ENCODE data around the gene HBZ. TPM values are rescaled to one million over a fixed set of nuclear protein-coding genes. Genes with fewer than 3 reads are reported as not detected.
"Not testable (repeated sequence)": the region's sequence is repeated elsewhere in the genome, so short reads cannot be mapped to it uniquely, and the experiment has no call there.

HBZ gene
- polyA plus RNA-seq, 6 donors from 2014 or later: not detected

DNA sequence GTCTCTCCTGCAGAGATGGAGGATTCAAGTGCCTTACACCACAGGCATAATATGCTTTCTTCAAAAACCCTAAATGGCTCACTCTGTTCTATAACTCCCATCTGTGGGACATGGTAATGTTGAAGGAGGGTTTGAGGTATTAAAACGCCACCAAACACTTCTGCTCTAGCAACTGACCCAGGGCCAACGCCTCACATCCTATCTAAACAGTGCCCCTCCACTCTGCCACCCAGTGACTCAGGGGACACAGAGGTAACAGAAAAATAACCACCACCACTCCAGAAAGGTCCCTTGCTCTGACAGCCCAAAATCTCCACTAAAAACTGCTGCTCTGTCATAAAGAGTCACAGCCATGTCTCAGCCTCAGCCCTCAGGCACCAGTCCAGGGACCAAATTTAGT, 31.7 kb upstream of the HBZ start:
- H3K27me3 Mint-ChIP-seq: no peaks in the 10 kb centered on the region
- peaks cover 0 to 5% of the 10 kb centered on the region in 2 donors for H3K36me3 Mint-ChIP-seq
- no peak overlapping the region for H3K27ac Mint-ChIP-seq
- peaks cover 6 to 11% (median 8%) of the 10 kb centered on the region in 3 donors for H3K4me1 Mint-ChIP-seq
- ATAC-seq (ENCODE audit: low read depth in 2 of 2): no peak
- DNase-seq: no peak
- H3K9me3 Mint-ChIP-seq: no peaks in the 10 kb centered on the region
- H3K4me3 Mint-ChIP-seq: no peak overlapping the region

DNA sequence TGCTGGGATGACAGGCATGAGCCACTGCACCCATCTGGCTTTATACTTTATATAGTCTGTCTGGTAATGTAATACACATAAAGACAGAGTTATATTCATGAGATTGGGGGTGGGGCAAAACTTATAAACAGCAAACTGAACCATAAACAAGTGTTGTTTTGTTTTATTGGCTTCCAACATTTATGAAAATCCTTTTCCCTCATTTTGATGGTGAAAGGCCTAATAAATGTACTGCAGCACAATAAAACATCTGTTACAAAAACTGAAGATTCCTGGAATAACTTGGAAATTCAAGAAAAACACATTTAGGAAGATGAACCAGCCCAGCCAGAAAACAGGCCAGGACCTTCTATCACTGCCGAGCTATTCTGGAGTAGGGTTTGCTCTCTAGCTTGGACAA, 30.1 kb upstream of the HBZ start:
- Mint-ChIP-seq H3K36me3 (no peaks in the 10 kb centered on the region), H3K27me3 (no peaks in the 10 kb centered on the region), H3K9me3 (no peaks in the 10 kb centered on the region), H3K27ac (peak overlapping the region in 2 of 6 donors; percentile 14 to 66), H3K4me1 (peaks cover 6 to 13% (median 9%) of the 10 kb centered on the region in 3 donors), H3K4me3 (no peak overlapping the region)
- no peak for ATAC-seq (ENCODE audit: low read depth in 2 of 2)
- DNase-seq: no peak

DNA sequence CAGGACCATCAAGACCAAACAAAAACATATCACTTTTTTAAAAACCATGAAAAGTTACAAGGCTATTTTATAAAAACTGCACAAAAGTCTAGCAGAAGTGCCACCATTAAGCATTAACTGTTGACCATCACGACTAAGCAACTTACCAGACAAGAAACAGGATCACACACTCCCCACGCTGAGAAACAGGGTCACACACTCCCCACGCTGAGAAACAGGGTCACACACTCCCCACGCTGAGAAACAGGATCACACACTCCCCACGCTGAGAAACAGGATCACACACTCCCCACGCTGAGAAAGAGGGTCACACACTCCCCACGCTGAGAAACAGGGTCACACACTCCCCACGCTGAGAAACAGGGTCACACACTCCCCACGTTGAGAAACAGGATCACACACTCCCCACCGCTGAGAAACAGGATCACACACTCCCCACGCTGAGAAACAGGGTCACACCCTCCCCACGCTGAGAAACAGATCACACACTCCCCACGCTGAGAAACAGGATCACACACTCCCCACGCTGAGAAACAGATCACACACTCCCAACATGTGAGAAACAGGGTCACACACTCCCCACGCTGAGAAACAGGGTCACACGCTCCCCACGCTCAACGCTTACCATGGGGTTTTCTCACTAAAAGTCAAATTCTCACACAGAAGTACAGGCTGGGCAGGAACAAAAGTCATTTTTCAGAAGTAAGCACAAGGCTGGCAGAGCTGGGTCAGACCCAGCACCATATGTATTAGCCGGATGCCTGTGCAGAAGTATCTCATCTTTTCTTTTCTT, 28.7 kb upstream of the HBZ start:
- H3K36me3 Mint-ChIP-seq; ATAC-seq (ENCODE audit: low read depth in 2 of 2); H3K4me3 Mint-ChIP-seq; DNase-seq; H3K4me1 Mint-ChIP-seq; H3K9me3 Mint-ChIP-seq; H3K27me3 Mint-ChIP-seq: not testable (repeated sequence)
- H3K27ac Mint-ChIP-seq: peak overlapping the region in 1 of 6 donors; percentile 70

DNA sequence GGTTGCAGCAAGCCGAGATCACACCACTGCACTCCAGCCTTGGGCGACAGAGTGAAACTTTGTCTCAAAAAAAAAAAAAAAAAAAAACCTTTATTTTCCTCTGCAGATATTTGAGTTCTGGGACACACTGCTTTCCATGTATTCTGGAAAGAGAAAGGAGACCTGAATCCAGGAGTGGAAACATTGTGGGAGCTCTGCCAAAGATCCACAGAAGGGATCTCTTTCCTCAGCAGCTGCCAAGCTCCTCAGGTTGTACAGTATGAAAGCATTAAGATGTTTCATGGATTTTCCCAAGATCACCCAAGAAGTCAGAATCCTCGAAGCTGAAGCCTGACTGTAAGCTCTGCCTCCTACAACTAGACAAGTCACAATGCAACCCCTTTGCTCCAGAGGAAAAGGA, 27.4 kb upstream of the HBZ start:
- no peak overlapping the region for H3K4me3 Mint-ChIP-seq
- no peaks in the 10 kb centered on the region for H3K9me3 Mint-ChIP-seq
- H3K27ac Mint-ChIP-seq: no peak overlapping the region
- no peak for ATAC-seq (ENCODE audit: low read depth in 2 of 2)
- peaks cover 0 to 15% (median 5%) of the 10 kb centered on the region in 3 donors for H3K4me1 Mint-ChIP-seq
- no peaks in the 10 kb centered on the region for H3K27me3 Mint-ChIP-seq
- DNase-seq: no peak
- H3K36me3 Mint-ChIP-seq: no peaks in the 10 kb centered on the region

DNA sequence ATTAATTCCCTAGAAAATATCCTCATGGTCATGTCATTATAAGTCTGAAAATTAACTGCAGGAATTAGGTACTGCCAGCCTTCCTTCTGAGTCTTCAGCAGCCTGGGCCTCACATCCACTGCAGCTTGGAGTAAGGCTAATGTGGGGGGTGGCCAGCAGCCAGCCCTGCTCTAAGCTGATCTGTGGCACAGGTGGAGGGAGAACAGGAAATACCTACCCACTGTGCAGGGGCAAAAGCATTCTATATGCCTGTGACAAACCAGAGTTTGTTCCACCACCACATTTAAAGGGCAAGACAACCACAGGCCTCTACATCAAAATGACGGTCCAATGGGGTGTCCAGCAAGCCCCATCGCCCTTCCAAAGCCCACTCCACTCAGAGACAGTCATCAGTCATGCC, 23.4 kb upstream of the HBZ start:
- Mint-ChIP-seq H3K4me3 (no peak overlapping the region), H3K9me3 (no peaks in the 10 kb centered on the region), H3K27me3 (no peaks in the 10 kb centered on the region), H3K27ac (no peak overlapping the region), H3K36me3 (no peaks in the 10 kb centered on the region), H3K4me1 (peaks cover 7 to 31% (median 8%) of the 10 kb centered on the region in 3 donors)
- ATAC-seq (ENCODE audit: low read depth in 2 of 2) (no peak), DNase-seq (no peak)

DNA sequence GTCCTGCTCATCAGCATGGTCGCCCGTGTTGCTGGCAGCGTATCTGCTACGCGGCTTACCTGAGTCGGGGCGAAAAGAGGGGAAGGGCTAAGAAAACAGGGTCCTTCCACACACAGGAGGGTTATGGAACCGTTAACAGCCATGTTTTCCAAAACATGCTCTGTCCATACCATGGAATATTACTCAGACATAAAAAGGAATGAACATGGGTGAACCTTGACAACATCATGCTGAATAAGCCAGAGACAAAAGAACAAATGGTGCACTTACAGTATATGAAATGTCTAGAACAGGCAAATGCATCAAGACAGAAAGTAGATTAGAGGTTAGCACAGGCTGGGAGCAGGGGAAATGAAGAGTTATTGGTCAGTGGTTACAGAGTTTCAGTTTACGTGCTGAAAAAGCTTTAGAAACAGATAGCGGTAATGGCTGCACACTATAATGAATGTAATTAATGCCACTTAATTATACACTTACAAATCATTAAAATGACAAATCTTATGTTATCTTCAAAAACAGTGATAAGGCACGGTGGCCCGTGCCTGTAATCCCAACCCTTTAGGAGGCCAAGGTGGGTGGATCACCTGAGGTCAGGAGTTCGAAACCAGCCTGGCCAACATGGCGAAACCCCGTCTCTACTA, 21.8 kb upstream of the HBZ start:
- H3K4me1 Mint-ChIP-seq: peaks cover 7 to 26% (median 12%) of the 10 kb centered on the region in 3 donors
- ATAC-seq (ENCODE audit: low read depth in 2 of 2) (no peak), DNase-seq (no peak)
- no peak overlapping the region for H3K4me3 Mint-ChIP-seq
- no peaks in the 10 kb centered on the region for H3K36me3 Mint-ChIP-seq
- no peak overlapping the region for H3K27ac Mint-ChIP-seq
- no peaks in the 10 kb centered on the region for H3K27me3 Mint-ChIP-seq
- no peaks in the 10 kb centered on the region for H3K9me3 Mint-ChIP-seq

DNA sequence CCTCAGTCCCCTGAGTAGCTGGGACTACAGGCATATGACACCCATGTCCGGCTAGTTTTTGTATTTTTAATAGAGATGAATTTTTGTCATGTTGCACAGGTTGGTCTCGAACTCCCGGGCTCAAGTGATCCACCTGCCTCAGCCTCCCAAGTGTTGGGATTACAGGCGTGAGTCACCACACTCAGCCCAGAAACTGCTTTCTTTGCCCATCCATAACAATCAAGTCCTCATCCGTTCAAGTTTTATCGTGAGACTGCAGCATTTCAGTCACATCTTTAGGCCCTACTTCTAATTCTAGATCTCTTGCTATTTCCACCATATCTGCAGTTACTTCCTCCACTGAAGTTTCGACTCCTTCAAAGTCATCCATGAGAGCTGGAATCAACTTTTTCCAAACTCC, 20.3 kb upstream of the HBZ start:
- ATAC-seq (ENCODE audit: low read depth in 2 of 2): no peak
- Mint-ChIP-seq H3K9me3 (no peaks in the 10 kb centered on the region), H3K27me3 (no peaks in the 10 kb centered on the region), H3K27ac (peak overlapping the region in 1 of 6 donors; percentile 72), H3K36me3 (no peaks in the 10 kb centered on the region), H3K4me1 (peaks cover 11 to 28% (median 22%) of the 10 kb centered on the region in 3 donors), H3K4me3 (no peak overlapping the region)
- no peak for DNase-seq

DNA sequence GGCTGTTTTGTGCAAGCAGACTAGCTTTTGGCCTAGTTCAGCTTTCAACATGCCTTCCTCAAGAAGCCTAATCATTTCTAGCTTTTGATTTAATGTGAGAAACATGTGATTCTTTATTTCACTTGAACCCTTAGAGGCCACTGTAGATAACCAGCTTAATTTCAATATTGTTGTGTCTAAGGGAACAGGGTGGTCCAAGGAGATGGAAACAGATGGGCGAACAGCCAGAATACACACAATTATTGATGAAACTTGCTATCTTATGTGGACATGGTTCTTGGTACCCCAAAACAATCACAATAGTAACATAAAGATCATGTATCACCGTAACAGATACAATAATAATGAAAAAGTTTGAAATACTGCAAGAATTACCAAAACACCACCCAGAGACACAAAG, 18.7 kb upstream of the HBZ start:
- Mint-ChIP-seq H3K4me1 (peaks cover 11 to 34% (median 28%) of the 10 kb centered on the region in 3 donors), H3K27ac (no peak overlapping the region)

DNA sequence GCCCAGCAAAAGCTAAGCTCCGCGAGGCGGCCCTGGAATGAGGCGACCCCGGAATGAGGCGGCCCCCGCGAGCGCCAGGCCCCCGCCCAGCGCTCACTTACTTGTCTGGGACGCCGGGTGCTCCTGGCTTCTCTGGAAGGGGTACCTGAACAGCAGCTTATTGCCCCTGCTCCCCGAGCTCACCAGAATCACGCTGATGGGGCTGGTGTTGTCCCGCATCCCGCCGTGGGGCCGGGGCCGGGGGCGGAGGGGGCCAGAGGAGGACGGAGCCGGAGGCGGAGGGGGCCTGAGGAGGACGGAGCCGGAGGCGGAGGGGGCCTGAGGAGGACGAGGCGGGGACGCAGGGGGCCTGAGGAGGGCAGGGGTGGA, 14.4 kb upstream of the HBZ start:
- Mint-ChIP-seq H3K9me3 (no peaks in the 10 kb centered on the region), H3K27me3 (peaks cover 0 to 6% (median 0%) of the 10 kb centered on the region in 3 donors), H3K4me1 (peaks cover 4 to 37% (median 5%) of the 10 kb centered on the region in 3 donors), H3K4me3 (peak overlapping the region; percentile 81 to 91 (median 82)), H3K27ac (peak overlapping the region in 3 of 6 donors; percentile 49 to 93 (median 84)), H3K36me3 (no peaks in the 10 kb centered on the region)
- ATAC-seq (ENCODE audit: low read depth in 2 of 2) (peak; percentile 8 to 13), DNase-seq (peak; percentile 24)

More for the DNA sequence above, 18.7 kb upstream of the HBZ start:
- Mint-ChIP-seq H3K4me3 (peak overlapping the region in 1 of 8 donors; percentile 13), H3K36me3 (no peaks in the 10 kb centered on the region), H3K9me3 (no peaks in the 10 kb centered on the region), H3K27me3 (no peaks in the 10 kb centered on the region)
- ATAC-seq (ENCODE audit: low read depth in 2 of 2): no peak
- no peak for DNase-seq

DNA sequence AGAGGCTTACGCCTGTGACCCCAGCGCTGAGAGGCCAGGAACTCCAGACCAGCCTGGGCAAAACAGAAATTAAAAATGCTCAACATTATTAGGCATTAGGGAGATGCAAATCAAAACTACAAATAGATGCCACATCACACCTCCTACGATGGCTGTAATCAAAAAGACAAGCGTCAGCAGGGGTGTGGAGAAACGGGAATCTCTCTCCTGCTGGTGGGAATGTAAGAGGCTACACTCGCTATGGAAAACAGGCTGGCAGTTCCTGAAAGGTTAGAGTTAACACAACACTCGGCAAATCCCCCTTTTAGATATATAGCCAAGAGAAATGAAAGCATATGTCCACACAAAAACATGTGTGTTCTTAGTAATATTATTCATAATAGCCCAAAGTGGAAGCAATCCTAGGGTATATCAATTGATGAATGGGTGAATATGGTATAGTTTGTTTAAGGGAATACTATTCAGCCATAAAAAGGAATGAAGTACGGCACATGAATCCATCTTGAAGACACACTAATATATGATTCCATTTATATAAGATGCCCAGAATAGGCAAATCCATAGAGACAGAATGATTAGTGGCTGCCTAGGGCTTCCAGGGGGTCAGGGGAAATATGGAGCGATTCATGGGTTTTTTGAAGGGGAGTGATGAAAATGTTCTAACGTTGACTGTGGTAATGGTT, 12.1 kb upstream of the HBZ start:
- Mint-ChIP-seq H3K4me1 (peaks cover 4 to 32% (median 5%) of the 10 kb centered on the region in 3 donors), H3K27ac (peak overlapping the region in 2 of 6 donors; percentile 13 to 60), H3K36me3 (peaks cover 0 to 4% of the 10 kb centered on the region in 2 donors), H3K27me3 (peaks cover 9 to 25% (median 15%) of the 10 kb centered on the region in 3 donors), H3K4me3 (peak overlapping the region in 7 of 8 donors; percentile 64 to 96 (median 78)), H3K9me3 (no peaks in the 10 kb centered on the region)
- ATAC-seq (ENCODE audit: low read depth in 2 of 2) (no peak), DNase-seq (no peak)

DNA sequence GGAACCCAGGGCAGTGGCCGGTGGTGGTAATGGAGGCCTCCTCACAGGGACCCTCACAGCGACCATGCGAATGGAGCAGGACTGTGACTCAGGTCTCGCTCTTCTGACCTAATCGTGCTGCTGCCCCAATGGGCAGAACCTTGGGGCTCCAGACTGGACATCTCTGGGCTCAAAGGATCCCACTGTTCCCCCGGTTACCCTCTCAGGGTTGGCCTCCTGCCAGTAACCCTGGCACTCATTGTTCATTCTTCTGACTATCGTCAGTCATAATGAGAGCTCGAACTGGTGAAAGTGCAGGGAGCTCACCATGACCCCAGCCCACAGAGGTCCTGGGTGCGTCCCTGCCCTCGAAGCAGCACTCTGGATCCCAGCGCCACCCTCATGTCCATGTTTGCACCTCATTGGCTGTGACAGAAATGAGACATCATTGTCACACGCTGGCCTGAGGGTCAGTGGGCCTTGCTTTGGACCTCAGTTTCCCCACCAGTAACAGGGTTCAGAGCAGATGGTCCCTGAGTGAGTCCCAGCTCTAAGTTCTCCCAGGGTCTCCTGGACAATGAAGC, 10.0 kb upstream of the HBZ start:
- ATAC-seq (ENCODE audit: low read depth in 2 of 2) (no peak), DNase-seq (no peak)
- peaks cover 0 to 16% (median 0%) of the 10 kb centered on the region in 3 donors for H3K4me1 Mint-ChIP-seq
- H3K27me3 Mint-ChIP-seq: peaks cover 16 to 40% (median 16%) of the 10 kb centered on the region in 3 donors
- H3K4me3 Mint-ChIP-seq: peak overlapping the region in 2 of 8 donors; percentile 16 to 56
- H3K36me3 Mint-ChIP-seq: peaks cover 0 to 4% of the 10 kb centered on the region in 2 donors
- H3K9me3 Mint-ChIP-seq: no peaks in the 10 kb centered on the region
- H3K27ac Mint-ChIP-seq: no peak overlapping the region

DNA sequence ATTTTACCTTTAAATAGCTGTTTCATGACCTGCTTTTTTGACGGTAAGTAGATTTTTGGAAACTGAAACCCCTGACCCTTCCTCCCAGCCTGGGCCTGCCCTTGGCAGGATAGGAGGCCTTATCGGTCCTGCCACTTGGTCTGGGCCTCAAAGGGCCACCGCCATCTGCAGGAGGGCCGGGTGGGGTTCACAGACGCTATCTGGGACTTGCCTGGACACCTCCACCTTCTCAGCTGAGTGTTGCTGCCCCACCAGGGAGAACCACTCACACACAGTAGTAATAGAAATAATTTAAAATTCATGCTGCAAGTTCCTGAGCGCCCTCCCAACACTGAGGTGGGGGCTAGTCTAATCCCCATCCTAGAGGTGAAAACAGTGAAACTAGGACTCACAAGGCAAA, 9.4 kb upstream of the HBZ start:
- Mint-ChIP-seq H3K4me3 (no peak overlapping the region), H3K4me1 (peaks cover 0 to 11% (median 0%) of the 10 kb centered on the region in 3 donors)

DNA sequence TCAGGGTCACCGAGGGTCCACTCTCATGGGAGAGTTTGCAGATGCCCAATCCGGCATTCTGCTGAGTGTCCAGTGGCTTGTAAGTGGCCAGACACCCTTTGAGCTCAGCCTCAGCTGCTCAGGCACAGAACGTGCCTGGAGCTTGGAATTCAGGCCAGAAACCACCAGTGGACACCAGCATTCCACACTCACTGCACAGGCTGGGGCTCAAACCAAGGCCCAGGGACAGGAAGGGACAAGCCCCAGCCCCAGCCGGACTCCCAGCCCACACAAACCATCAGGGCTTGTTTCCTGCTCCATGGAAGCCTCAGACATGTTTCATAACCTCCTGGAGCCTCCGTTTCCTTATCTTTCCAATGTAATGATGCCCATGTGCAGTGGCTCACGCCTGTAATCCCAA, 9.0 kb upstream of the HBZ start:
- Mint-ChIP-seq H3K4me1 (peaks cover 0 to 10% (median 0%) of the 10 kb centered on the region in 3 donors), H3K27me3 (peaks cover 16 to 45% (median 17%) of the 10 kb centered on the region in 3 donors), H3K36me3 (peaks cover 0 to 4% of the 10 kb centered on the region in 2 donors), H3K4me3 (no peak overlapping the region), H3K9me3 (no peaks in the 10 kb centered on the region), H3K27ac (peak overlapping the region in 1 of 6 donors; percentile 59)
- DNase-seq (no peak), ATAC-seq (ENCODE audit: low read depth in 2 of 2) (no peak)

More for the DNA sequence above, 9.4 kb upstream of the HBZ start:
- Mint-ChIP-seq H3K27me3 (peaks cover 16 to 41% (median 16%) of the 10 kb centered on the region in 3 donors), H3K36me3 (peaks cover 0 to 4% of the 10 kb centered on the region in 2 donors), H3K9me3 (no peaks in the 10 kb centered on the region), H3K27ac (no peak overlapping the region)
- DNase-seq: no peak
- no peak for ATAC-seq (ENCODE audit: low read depth in 2 of 2)
